ENCODE data around the gene R3HDM2.

Gene R3HDM2

DNA sequence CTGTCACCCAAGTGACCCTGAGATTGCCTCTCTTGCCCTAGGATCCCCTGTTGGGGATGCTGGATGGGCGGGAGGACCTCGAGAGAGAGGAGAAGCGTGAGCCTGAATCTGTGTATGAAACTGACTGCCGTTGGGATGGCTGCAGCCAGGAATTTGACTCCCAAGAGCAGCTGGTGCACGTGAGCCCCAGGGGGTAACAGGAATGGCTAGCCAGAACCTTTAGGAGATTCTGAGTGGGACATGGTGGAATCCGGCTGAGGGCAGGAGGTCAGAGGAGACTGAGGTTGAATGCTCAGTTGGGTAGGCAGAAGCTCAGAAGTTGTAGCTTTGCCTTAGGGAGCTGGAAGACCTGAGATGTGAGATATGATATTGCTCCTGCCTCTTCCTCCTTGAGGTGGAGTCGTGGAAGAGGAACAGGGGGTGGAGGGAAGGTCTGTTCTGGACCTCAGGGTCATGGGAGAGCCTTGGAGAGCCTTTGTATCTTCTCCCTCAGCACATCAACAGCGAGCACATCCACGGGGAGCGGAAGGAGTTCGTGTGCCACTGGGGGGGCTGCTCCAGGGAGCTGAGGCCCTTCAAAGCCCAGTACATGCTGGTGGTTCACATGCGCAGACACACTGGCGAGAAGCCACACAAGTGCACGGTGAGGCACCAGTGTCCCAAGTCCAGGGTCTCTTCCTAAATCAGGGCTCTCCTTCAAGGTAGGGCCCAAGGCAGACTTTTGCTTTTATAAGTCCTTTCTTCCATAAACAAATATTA lies 35.1 kb upstream of the R3HDM2 start:
- DNase-seq = no peak

GRCh38 chr12:57465030-57465746 lies 34.3 kb upstream of the R3HDM2 start:
- DNase-seq = no peak

DNA sequence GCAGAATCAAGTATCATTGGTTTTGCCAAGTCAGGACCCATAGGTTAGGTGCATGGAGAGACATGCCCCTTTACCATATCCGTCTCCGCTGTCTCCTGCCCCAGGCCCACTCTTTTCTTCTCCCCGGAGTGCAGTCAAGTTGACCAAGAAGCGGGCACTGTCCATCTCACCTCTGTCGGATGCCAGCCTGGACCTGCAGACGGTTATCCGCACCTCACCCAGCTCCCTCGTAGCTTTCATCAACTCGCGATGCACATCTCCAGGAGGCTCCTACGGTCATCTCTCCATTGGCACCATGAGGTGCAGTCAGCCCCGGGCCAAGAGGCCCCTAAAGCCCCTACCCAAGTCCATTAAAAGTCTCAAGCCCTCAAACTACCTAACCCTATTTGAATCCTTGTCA lies 33.7 kb upstream of the R3HDM2 start:
- DNase-seq = no peak

GRCh38 chr12:57462912-57463253 lies 32.0 kb upstream of the R3HDM2 start:
- no peak for DNase-seq

DNA sequence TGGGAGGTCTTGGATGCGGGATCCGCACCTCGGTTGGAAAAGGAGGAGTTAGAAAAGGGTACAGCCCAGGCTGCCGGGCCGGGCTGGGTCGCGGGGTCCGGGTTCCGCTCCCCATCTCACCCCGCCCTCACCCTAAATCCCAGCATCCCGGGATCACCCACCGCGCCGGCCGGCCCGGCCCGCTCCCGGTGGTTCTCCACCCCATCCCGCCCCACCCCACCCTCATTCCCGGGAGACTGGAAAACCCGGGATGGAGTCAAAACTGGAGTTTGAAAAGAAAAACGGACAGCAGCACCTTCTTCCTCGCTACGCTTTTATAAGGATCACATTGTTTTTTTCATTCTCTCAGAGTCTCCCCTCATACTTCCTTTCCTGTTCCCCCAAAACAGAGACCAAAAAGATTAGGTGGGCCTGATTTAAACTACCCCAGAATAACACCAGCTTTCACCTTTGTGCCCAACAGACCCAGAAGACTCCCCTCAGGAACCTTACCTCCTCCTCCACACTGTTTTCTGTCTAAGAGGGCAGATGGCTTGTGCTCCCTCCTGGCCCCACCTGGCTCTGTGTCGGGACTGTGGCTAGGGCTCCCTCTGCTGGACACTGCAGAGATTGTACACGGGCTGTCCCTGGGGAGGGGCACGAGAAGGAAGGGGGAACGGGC lies 31.5 kb upstream of the R3HDM2 start:
- DNase-seq = peak; percentile 87

DNA sequence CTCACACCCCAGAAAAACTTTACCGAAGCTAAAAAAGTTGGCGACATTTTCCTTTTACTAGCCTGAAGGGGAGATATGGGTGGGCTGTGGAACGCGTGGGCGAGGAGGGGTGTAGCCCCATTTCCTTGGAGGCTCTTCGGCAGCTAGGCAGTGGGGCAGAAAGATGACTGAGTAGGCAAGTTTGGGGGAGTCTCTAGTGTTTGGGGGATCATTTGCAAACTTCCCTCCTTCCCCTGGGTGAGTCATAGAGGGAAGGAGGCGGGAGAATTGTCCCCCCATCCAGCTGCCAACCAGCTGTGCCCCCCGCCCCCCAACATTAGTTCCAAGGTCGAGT lies 31.0 kb upstream of the R3HDM2 start:
- no peak for DNase-seq

DNA sequence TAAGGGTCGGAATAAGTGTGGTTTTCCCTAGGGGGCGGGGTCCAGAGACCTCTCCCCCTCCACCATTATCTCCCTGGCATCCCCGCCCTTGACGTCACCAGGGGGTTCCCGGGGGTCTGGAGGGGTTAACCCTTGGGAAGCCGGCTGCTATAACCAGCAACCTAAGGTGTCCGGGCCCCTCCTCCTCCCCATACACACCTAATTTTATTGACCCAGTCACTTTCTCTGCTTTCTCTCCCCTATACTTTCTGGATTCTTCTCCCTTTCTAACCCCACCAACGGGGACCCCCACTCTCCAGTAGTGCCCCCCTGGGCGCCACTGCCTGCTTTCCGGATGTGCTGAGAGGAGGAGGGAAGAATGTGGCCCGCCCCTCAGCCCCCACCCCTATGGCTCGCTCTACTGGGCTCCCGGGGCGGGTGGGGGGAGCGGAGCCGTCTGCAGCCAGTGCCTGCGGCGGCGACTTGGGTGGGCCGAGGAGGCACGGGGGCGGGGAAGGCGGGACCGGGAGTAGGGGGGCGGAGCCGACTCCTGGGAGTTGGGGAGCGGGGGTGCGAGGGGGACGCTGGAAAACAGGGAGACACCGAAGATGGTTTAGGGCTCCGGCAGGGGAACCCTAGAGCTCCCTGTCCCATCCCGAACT lies 30.6 kb upstream of the R3HDM2 start:
- DNase-seq = peak; percentile 36

DNA sequence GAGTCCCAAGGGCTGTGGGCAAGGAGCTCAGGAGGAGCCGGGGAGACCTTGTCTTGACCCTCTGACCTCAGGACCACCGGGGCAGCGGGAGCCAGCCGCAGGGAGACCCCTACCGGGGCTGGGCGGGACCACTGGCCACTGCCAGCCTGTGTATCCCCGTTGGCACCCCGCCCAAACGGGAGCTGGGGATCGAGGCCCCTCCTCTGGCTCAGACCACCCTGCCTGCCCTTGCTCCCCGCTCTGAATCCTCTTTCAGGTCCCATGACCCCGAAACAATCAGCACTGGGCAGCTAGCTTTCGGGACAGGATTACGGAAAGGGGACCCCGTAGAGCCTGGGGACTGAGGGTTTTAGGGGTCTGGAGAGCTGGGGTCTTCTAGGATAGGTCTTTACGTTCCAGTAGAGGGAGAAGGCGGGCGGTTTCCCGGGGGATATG lies 30.0 kb upstream of the R3HDM2 start:
- no peak for DNase-seq

- peak; percentile 24 for DNase-seq
These were observed 29.6 kb upstream of the R3HDM2 start for GRCh38 chr12:57460468-57460784.

GRCh38 chr12:57459750-57460467 lies 29.1 kb upstream of the R3HDM2 start, which contains the start of gene GLI1:
GLI1 (plus strand) TSS chr12:57459785; CDS start chr12:57463692, 3,907 bp downstream.
- DNase-seq = peak; percentile 70

DNA sequence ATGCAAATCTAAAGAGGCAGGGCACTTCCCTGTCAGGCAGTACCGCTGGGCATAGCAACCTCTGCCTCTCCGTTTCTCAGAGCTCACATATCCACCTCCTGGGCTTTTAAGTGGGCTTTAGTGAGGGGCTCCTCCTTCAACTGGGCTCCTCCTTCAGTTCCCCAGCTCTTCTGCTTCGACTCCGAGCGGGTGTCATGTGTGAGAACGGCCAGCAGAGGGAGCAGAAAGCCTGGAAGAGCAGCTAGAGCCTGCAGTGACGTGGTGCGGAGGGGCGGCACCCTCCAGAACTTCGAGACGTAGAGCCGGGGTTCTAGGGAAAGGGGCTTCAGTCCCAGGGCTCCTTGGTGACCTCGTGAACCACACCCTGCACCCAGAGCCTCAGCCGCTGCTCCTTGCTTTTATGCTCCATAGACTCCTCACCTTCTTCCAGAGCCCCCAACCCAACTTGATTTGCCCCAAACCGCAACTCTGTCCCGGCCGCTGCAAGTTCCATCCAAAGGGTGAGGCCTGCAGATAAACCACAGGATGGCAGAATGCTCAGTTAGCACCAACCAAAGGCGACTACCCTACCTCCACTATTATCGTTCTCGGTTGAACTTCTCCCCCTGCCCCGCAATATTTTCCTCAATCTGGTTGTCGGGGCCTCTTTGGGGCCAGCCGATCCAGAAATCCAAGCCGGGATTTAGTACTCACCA lies 28.4 kb upstream of the R3HDM2 start:
- peak; percentile 94 for DNase-seq

DNA sequence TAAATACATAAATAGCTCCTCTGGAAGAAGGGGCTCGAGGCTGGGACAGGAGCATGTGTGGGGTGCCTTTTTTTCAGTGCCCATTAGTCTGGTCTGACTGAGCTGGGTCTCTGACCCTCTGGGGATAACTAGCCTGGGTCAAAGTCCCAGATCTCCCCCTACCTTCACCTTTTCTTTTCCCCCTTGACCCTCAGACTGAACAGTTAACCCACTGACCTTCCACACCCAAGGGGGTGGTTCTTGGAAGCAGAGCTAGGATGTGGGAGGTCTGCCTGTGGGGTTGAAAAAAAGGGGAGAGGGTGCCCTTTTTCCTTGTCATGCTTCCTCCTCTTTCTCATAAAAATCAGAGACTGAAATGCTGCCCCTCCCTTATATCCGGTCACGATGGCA lies 27.8 kb upstream of the R3HDM2 start:
- no peak for DNase-seq

GRCh38 chr12:57456737-57457490 lies 26.1 kb upstream of the R3HDM2 start:
- DNase-seq = no peak

GRCh38 chr12:57456145-57456700 lies 25.4 kb upstream of the R3HDM2 start:
- DNase-seq = no peak

DNA sequence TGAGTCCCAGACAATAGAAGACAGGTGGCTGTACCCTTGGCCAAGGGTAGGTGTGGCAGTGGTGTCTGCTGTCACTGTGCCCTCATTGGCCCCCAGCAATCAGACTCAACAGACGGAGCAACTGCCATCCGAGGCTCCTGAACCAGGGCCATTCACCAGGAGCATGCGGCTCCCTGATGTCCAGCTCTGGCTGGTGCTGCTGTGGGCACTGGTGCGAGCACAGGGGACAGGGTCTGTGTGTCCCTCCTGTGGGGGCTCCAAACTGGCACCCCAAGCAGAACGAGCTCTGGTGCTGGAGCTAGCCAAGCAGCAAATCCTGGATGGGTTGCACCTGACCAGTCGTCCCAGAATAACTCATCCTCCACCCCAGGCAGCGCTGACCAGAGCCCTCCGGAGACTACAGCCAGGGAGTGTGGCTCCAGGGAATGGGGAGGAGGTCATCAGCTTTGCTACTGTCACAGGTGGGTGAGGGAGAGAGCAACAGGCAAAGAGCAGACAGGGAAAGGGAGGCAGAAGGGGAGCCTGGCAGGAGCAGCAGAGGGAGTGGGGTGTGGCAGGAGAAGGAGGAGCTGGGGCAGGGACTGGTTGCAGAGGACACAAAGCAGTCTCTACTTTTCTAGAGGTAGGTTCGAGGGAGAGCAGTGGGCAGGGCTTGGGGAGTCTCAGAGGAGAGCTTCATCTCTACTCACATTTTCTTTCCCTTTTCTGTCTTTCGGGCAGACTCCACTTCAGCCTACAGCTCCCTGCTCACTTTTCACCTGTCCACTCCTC lies 24.7 kb upstream of the R3HDM2 start:
- DNase-seq = no peak

- no peak for DNase-seq
These were observed 23.9 kb upstream of the R3HDM2 start, which contains the start of gene INHBE for GRCh38 chr12:57454566-57455373. INHBE (plus strand) TSS chr12:57455307; CDS start chr12:57455537, 230 bp downstream.

- DNase-seq = no peak
These were observed 23.3 kb upstream of the R3HDM2 start for GRCh38 chr12:57454213-57454565.

- peak; percentile 58 for DNase-seq
These were observed 22.2 kb upstream of the R3HDM2 start for GRCh38 chr12:57452937-57453509.
